Calu3 (cell line): ENCODE results near the gene EPB41L3. TPM values are rescaled to one million over a fixed set of nuclear protein-coding genes. Genes with fewer than 3 reads are reported as not detected.

ENCODE experiments used
- BruUV-seq: library from RNA; stranded (reverse); fragments of 400-500 nt; replicated peaks from 2 replicates; lab custom pipeline; 2021; lab: Mats Ljungman, UMichigan
- CTCF ChIA-PET: fragments of 300-600 bp; sonication (Branson Sonifier 250); formaldehyde crosslinking; loops from one replicate; lab custom pipeline; 2022; ENCODE audit warnings: antibody characterized with exemption; lab: Charles Lee
- DNase-seq: peaks from one replicate; pipeline ENCODE4 v3.0.0; 2022
- H3K27ac Mint-ChIP-seq: one replicate; pipeline ENCODE4 v1.8.0; 2022; ENCODE audit warnings: mixed read lengths; ENCODE audit not compliant: unreplicated experiment
- H3K27me3 Mint-ChIP-seq: one replicate; pipeline ENCODE4 v1.8.0; 2022; ENCODE audit warnings: mixed read lengths; ENCODE audit not compliant: unreplicated experiment
- H3K36me3 Mint-ChIP-seq: one replicate; pipeline ENCODE4 v1.8.0; 2022; ENCODE audit warnings: mild to moderate bottlenecking, moderate library complexity, mixed read lengths; ENCODE audit not compliant: insufficient read depth, unreplicated experiment
- H3K4me1 Mint-ChIP-seq: one replicate; pipeline ENCODE4 v1.8.0; 2022; ENCODE audit warnings: mild to moderate bottlenecking, low read depth, mixed read lengths; ENCODE audit not compliant: unreplicated experiment
- H3K4me3 Mint-ChIP-seq: one replicate; pipeline ENCODE4 v1.8.0; 2022; ENCODE audit warnings: mild to moderate bottlenecking, low read depth, moderate library complexity, mixed read lengths; ENCODE audit not compliant: unreplicated experiment
- H3K9me3 Mint-ChIP-seq: one replicate; pipeline ENCODE4 v1.8.0; 2022; ENCODE audit warnings: low read depth, mixed read lengths; ENCODE audit not compliant: unreplicated experiment
- intact Hi-C: fragments of 100-400 bp; cut with micrococcal nuclease; formaldehyde crosslinking; loops from one replicate; pipeline ENCODE4 v1.10.0; 2022; ENCODE audit not compliant: unreplicated experiment
- total RNA-seq: library from RNA; stranded (reverse); gene quantifications from 2 replicates; pipeline ENCODE4 v1.2.3, GENCODE V29; 2022
- TF ChIP-seq, protein P1 (sequence below): fragments of 200-600 bp; IDR thresholded peaks from one replicate; pipeline ENCODE4 v1.8.0; 2022; ENCODE audit warnings: antibody characterized with exemption; ENCODE audit not compliant: unreplicated experiment

EPB41L3 gene
- total RNA-seq, 1 experiment from 2014 or later: not detected

DNA sequence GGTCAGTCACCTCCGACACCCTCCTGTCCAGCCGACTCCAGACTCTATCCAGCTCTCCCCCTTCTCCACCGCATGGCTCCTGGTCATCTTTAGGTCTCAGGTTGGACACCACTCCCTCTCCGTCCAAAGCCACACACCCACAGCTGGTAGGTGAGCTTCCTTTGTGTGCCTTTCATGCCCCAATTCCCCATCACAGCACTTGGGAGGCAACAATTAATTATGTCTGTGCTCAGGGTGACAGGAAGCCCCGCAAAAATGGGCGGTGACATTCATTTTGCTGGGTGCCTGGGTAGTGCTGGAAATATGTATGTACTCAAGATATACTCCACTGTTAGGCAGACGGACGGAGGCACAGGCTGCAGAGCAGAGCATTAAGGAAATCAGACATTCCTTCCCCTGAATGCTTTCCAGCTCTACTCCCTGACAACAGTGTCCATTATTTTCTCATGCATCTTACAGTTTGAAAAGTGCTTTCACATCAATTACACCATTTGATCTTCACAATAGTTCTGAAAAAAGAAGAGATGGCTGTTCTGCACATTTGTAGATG, 13.1 kb downstream of the EPB41L3 start:
- BruUV-seq: no TSS peak
- Mint-ChIP-seq H3K4me1 (no peaks in the 10 kb centered on the region), H3K4me3 (no peak overlapping the region), H3K27me3 (no peaks in the 10 kb centered on the region), H3K36me3 (no peaks in the 10 kb centered on the region), H3K27ac (no peak overlapping the region), H3K9me3 (peaks cover 10% of the 10 kb centered on the region)
- TF ChIP-seq, protein P1, sequence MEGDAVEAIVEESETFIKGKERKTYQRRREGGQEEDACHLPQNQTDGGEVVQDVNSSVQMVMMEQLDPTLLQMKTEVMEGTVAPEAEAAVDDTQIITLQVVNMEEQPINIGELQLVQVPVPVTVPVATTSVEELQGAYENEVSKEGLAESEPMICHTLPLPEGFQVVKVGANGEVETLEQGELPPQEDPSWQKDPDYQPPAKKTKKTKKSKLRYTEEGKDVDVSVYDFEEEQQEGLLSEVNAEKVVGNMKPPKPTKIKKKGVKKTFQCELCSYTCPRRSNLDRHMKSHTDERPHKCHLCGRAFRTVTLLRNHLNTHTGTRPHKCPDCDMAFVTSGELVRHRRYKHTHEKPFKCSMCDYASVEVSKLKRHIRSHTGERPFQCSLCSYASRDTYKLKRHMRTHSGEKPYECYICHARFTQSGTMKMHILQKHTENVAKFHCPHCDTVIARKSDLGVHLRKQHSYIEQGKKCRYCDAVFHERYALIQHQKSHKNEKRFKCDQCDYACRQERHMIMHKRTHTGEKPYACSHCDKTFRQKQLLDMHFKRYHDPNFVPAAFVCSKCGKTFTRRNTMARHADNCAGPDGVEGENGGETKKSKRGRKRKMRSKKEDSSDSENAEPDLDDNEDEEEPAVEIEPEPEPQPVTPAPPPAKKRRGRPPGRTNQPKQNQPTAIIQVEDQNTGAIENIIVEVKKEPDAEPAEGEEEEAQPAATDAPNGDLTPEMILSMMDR: no peak
- intact Hi-C loops: no loop called here
- CTCF ChIA-PET: no interaction called here
- DNase-seq: no peak

DNA sequence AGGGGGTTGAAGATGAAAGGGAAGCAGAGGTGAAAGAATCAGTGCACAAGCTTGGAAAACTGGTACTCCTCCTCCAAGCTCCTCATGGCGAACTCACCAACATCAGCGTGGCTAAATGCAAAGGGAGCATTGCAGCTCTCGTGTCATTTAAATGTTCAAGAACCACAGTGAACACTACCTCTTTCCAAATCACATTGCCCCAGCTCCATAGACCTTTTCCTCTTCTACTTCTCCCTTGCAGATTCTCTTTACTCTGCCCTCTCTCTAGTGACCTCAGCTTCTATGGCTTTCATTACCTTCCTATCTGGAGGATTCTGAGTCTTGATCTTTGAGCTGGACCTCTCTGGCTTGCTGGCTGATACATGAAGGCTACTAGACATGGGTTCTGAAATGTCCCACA, 14.3 kb downstream of the EPB41L3 start:
- Mint-ChIP-seq H3K36me3 (no peaks in the 10 kb centered on the region), H3K27me3 (no peaks in the 10 kb centered on the region), H3K4me1 (no peaks in the 10 kb centered on the region), H3K27ac (no peak overlapping the region), H3K9me3 (peaks cover 10% of the 10 kb centered on the region), H3K4me3 (no peak overlapping the region)
- TF ChIP-seq, protein P1: no peak
- intact Hi-C loops: no loop called here
- no peak for DNase-seq
- CTCF ChIA-PET: no interaction called here
- BruUV-seq: no TSS peak

DNA sequence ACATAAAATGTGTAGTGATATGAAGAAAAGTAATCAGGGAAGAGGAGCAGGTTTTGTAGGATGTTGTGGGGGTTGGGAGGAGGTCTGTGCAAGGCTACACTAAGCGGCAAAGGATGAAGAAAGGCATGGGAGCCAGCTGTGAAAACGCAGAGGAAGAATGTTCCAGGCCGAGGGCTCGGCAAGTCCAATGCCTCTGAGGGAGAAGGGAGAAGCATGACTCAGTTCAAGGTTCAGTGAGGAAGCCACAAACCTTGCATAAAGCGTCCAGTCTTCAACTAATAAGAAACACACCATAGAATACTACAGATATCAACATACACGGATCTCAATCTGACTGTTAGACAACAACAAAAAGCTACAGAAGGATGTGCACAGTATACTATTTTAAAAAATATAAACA, 16.2 kb downstream of the EPB41L3 start:
- H3K4me3 Mint-ChIP-seq: no peak overlapping the region
- CTCF ChIA-PET: no interaction called here

DNA sequence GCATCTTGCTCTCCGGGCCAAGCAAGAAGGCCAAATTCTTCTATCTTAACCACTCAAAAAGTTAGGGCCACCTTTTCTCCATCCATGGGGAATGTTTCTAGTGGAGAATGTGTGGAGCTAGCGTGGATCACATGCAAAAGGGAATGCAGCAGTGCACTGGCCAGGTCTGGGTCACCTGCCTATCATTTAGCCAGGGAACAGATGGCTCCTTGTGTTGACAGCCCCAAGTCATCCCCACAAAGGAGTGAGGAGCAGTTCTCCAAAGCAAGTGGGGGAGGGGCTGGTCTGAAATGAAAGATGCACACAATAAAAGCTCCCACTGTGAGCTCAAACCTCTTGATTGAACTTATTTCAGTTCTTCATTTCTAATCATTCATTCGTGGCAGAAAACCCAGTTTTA, 19.1 kb downstream of the EPB41L3 start:
- CTCF ChIA-PET: no interaction called here
- Mint-ChIP-seq H3K36me3 (no peaks in the 10 kb centered on the region), H3K4me1 (no peaks in the 10 kb centered on the region), H3K9me3 (peaks cover 3% of the 10 kb centered on the region), H3K27ac (no peak overlapping the region), H3K4me3 (no peak overlapping the region), H3K27me3 (no peaks in the 10 kb centered on the region)
- BruUV-seq: no TSS peak
- no peak for DNase-seq
- TF ChIP-seq, protein P1: no peak
- intact Hi-C loops: no loop called here

More for the DNA sequence above, 16.2 kb downstream of the EPB41L3 start:
- TF ChIP-seq, protein P1: no peak
- intact Hi-C loops: no loop called here
- no peak for DNase-seq
- BruUV-seq: no TSS peak
- Mint-ChIP-seq H3K27ac (no peak overlapping the region), H3K27me3 (no peaks in the 10 kb centered on the region), H3K4me1 (no peaks in the 10 kb centered on the region), H3K36me3 (no peaks in the 10 kb centered on the region), H3K9me3 (peaks cover 10% of the 10 kb centered on the region)
